H9 (cell line): ENCODE results near the gene CCDC34. TPM values are rescaled to one million over a fixed set of nuclear protein-coding genes. Genes with fewer than 3 reads are reported as not detected.

Experiments used
- DNase-seq: peaks from one replicate; pipeline ENCODE4 v3.0.0-alpha.2; 2017
- H2AFZ ChIP-seq: one replicate; pipeline ENCODE4 v1.6.1; 2013; ENCODE audit warnings: mild to moderate bottlenecking, low read length, control low read depth, moderate library complexity
- H2AK5ac ChIP-seq: 2 replicates; pipeline ENCODE4 v1.6.1; 2013; ENCODE audit warnings: low read length, control low read depth, mixed read lengths; ENCODE audit not compliant: insufficient read length
- H2BK120ac ChIP-seq: one replicate; pipeline ENCODE4 v1.6.1; 2013; ENCODE audit warnings: low read depth, mild to moderate bottlenecking, low read length, control low read depth, inconsistent platforms; ENCODE audit not compliant: poor library complexity, severe bottlenecking
- H2BK12ac ChIP-seq: 2 replicates; pipeline ENCODE4 v1.6.1; 2013; ENCODE audit warnings: low read length, control low read depth, mixed read lengths, low read depth; ENCODE audit not compliant: insufficient read length
- H2BK15ac ChIP-seq: 2 replicates; pipeline ENCODE4 v1.6.1; 2013; ENCODE audit warnings: low read depth, low read length, control low read depth
- H2BK20ac ChIP-seq: one replicate; pipeline ENCODE4 v1.6.1; 2013; ENCODE audit warnings: low read depth, mild to moderate bottlenecking, low read length, control low read depth, inconsistent platforms; ENCODE audit not compliant: poor library complexity, severe bottlenecking
- H2BK5ac ChIP-seq: 2 replicates; pipeline ENCODE4 v1.6.1; 2013; ENCODE audit warnings: low read length, control low read depth, mixed read lengths; ENCODE audit not compliant: insufficient read length
- H3K14ac ChIP-seq: 2 replicates; pipeline ENCODE4 v1.6.1; 2013; ENCODE audit warnings: low read length, control low read depth; ENCODE audit not compliant: insufficient read depth
- H3K18ac ChIP-seq: 2 replicates; pipeline ENCODE4 v1.6.1; 2013; ENCODE audit warnings: low read depth, mild to moderate bottlenecking, mixed read lengths, low read length, control low read depth; ENCODE audit not compliant: insufficient read length
- H3K23ac ChIP-seq: 2 replicates; pipeline ENCODE4 v1.6.1; 2013; ENCODE audit warnings: low read length, control low read depth, mixed read lengths, low read depth; ENCODE audit not compliant: insufficient read length
- H3K23me2 ChIP-seq: 2 replicates; pipeline ENCODE4 v1.6.1; 2013; ENCODE audit warnings: low read depth, mild to moderate bottlenecking, mixed read lengths, low read length, control low read depth; ENCODE audit not compliant: insufficient read length, poor library complexity, severe bottlenecking
- H3K27ac ChIP-seq: 2 replicates; pipeline ENCODE4 v1.5.1; 2013; ENCODE audit warnings: low read length, control low read depth, mixed read lengths, low read depth; ENCODE audit not compliant: insufficient read length
- H3K27me3 ChIP-seq: 2 replicates; pipeline ENCODE4 v1.6.1; 2013; ENCODE audit warnings: low read length, control low read depth, inconsistent platforms; ENCODE audit not compliant: insufficient read depth
- H3K4ac ChIP-seq: 2 replicates; pipeline ENCODE4 v1.6.1; 2013; ENCODE audit warnings: low read depth, mild to moderate bottlenecking, control low read depth, inconsistent platforms, low read length, moderate library complexity
- H3K4me1 ChIP-seq: 2 replicates; pipeline ENCODE4 v1.6.1; 2013; ENCODE audit warnings: low read length, control low read depth, inconsistent platforms; ENCODE audit not compliant: insufficient read depth
- H3K4me2 ChIP-seq: 2 replicates; pipeline ENCODE4 v1.6.1; 2013; ENCODE audit warnings: low read length, control low read depth, mixed read lengths; ENCODE audit not compliant: insufficient read length, insufficient read depth
- H3K56ac ChIP-seq: 2 replicates; pipeline ENCODE4 v1.6.1; 2013; ENCODE audit warnings: low read depth, mild to moderate bottlenecking, mixed read lengths, low read length, control low read depth; ENCODE audit not compliant: insufficient read length
- H3K79me1 ChIP-seq: 2 replicates; pipeline ENCODE4 v1.6.1; 2013; ENCODE audit warnings: low read depth, mild to moderate bottlenecking, moderate library complexity, low read length, control low read depth, inconsistent platforms; ENCODE audit not compliant: insufficient read depth, poor library complexity, severe bottlenecking
- H3K79me2 ChIP-seq: 2 replicates; pipeline ENCODE4 v1.6.1; 2013; ENCODE audit warnings: low read length, control low read depth, inconsistent platforms; ENCODE audit not compliant: insufficient read depth
- H3K9ac ChIP-seq: 2 replicates; pipeline ENCODE4 v1.6.1; 2013; ENCODE audit warnings: low read length, control low read depth, mixed read lengths; ENCODE audit not compliant: insufficient read length; ENCODE audit errors: extremely low read depth
- H3K9me3 ChIP-seq: one replicate; pipeline ENCODE4 v1.6.1; 2013; ENCODE audit warnings: low read depth, low read length, inconsistent platforms; ENCODE audit not compliant: control insufficient read depth
- H3T11ph ChIP-seq: one replicate; pipeline ENCODE4 v1.6.1; 2013; ENCODE audit warnings: mild to moderate bottlenecking, low read length, control low read depth, inconsistent platforms
- H4K20me1 ChIP-seq: one replicate; pipeline ENCODE4 v1.6.1; 2013; ENCODE audit not compliant: control insufficient read depth, insufficient read length, insufficient read depth
- H4K5ac ChIP-seq: 2 replicates; pipeline ENCODE4 v1.6.1; 2013; ENCODE audit warnings: low read depth, mild to moderate bottlenecking, mixed read lengths, low read length, control low read depth; ENCODE audit not compliant: insufficient read length
- H4K8ac ChIP-seq: replicated peaks from 2 replicates; pipeline ENCODE4 v1.6.1; 2013; ENCODE audit warnings: low read length, control low read depth, mixed read lengths, low read depth; ENCODE audit not compliant: insufficient read length
- H4K91ac ChIP-seq: 2 replicates; pipeline ENCODE4 v1.6.1; 2013; ENCODE audit warnings: low read depth, mild to moderate bottlenecking, moderate library complexity, mixed read lengths, low read length, control low read depth; ENCODE audit not compliant: insufficient read length
- H3K27ac Mint-ChIP-seq, 3 experiments: 2 replicates in 2 of 3; 3 replicates in 1 of 3; pipeline ENCODE4 v1.8.0; 2020 to 2021; ENCODE audit warnings: mixed read lengths in 3 of 3, mild to moderate bottlenecking in 1 of 3, moderate library complexity in 1 of 3
- H3K27me3 Mint-ChIP-seq: 2 replicates; pipeline ENCODE4 v1.8.0; 2021; ENCODE audit warnings: low read depth, mild to moderate bottlenecking, moderate library complexity, mixed read lengths
- H3K36me3 Mint-ChIP-seq, 3 experiments: 2 replicates in 2 of 3; 3 replicates in 1 of 3; pipeline ENCODE4 v1.8.0; 2020 to 2021; ENCODE audit warnings: low read depth in 3 of 3, mixed read lengths in 3 of 3; ENCODE audit not compliant: insufficient read depth in 1 of 3
- H3K4me1 Mint-ChIP-seq, 2 experiments: 2 replicates each; pipeline ENCODE4 v1.8.0; 2020; ENCODE audit warnings: mixed read lengths in 2 of 2
- H3K4me3 Mint-ChIP-seq, 2 experiments: 2 replicates in 1 of 2; 3 replicates in 1 of 2; pipeline ENCODE4 v1.8.0; 2020 to 2021; ENCODE audit warnings: mild to moderate bottlenecking in 2 of 2, mixed read lengths in 2 of 2, moderate library complexity in 1 of 2
- H3K9me3 Mint-ChIP-seq, 2 experiments: 2 replicates in 1 of 2; 3 replicates in 1 of 2; pipeline ENCODE4 v1.8.0; 2020; ENCODE audit warnings: mild to moderate bottlenecking in 2 of 2, mixed read lengths in 2 of 2, moderate library complexity in 1 of 2
- CTCF ChIP-seq: fragments of 200-600 bp; sonication (generic); conservative IDR thresholded peaks from 3 replicates; pipeline ENCODE4 v1.8.0; 2021; ENCODE audit warnings: antibody characterized with exemption, mild to moderate bottlenecking
- WGBS: extraction: QIAGEN DNeasy Blood & Tissue Kit; methylation state at CpG from one replicate; pipeline ENCODE4 v1.1.7; 2013; ENCODE audit warnings: missing lambda C conversion rate, low lambda C conversion rate, mixed read lengths; ENCODE audit not compliant: insufficient read length; ENCODE audit errors: extremely low coverage; 5-methylcytosine and 5-hydroxymethylcytosine counted together
- total RNA-seq: library from RNA; stranded (reverse); gene quantifications from 2 replicates; pipeline ENCODE4 v1.2.1, GENCODE V29; 2021

Gene CCDC34
- total RNA-seq, 1 experiment from 2014 or later: 25.2 TPM

GRCh38 chr11:27372164-27372563, 9.1 kb upstream of the CCDC34 start:
- no peaks in the 10 kb centered on the region for H3K79me1 ChIP-seq

More at GRCh38 chr11:27372164-27372563, 9.1 kb upstream of the CCDC34 start:
- no peak for TF ChIP-seq CTCF
- no peak for DNase-seq
- H3K27me3 ChIP-seq: no peaks in the 10 kb centered on the region
- H2BK20ac ChIP-seq: no peak overlapping the region
- H3K18ac ChIP-seq: no peak overlapping the region
- no peak overlapping the region for H2AK5ac ChIP-seq
- H2BK12ac ChIP-seq: no peak overlapping the region
- H3K79me2 ChIP-seq: no peaks in the 10 kb centered on the region
- H2BK15ac ChIP-seq: no peak overlapping the region
- WGBS: no CpG with 5 or more reads among the region's 2 CpGs
- no peaks in the 10 kb centered on the region for H4K20me1 ChIP-seq
- H3K9ac ChIP-seq: no peak overlapping the region
- H3K14ac ChIP-seq: no peak overlapping the region
- no peak overlapping the region for H2BK5ac ChIP-seq
- H3T11ph ChIP-seq: no peak overlapping the region
- no peak overlapping the region for H3K23ac ChIP-seq
- no peaks in the 10 kb centered on the region for H3K23me2 ChIP-seq
- H3K56ac ChIP-seq: no peak overlapping the region
- Mint-ChIP-seq H3K4me3 (no peak overlapping the region), H3K27me3 (no peaks in the 10 kb centered on the region), H3K36me3 (peaks cover 8 to 81% (median 75%) of the 10 kb centered on the region in 3 experiments; a peak in 6 of 7 replicates), H3K27ac (no peak overlapping the region; a peak in 1 of 7 replicates), H3K4me1 (peaks cover 3% of the 10 kb centered on the region in 2 experiments; a peak in 2 of 4 replicates), H3K9me3 (no peaks in the 10 kb centered on the region)
- no peak overlapping the region for H4K91ac ChIP-seq
- no peak overlapping the region for H2BK120ac ChIP-seq
- no peak overlapping the region for H4K8ac ChIP-seq
- H3K4me2 ChIP-seq: no peak overlapping the region
- no peak overlapping the region for H2AFZ ChIP-seq
- no peak overlapping the region for H3K4ac ChIP-seq
- H3K27ac ChIP-seq: no peak overlapping the region
- no peaks in the 10 kb centered on the region for H3K9me3 ChIP-seq
- no peak overlapping the region for H4K5ac ChIP-seq
- no peaks in the 10 kb centered on the region for H3K4me1 ChIP-seq
